Measurements from ENCODE around the gene APLF. TPM values are rescaled to one million over a fixed set of nuclear protein-coding genes. Genes with fewer than 3 reads are reported as not detected.
A peak's percentile ranks its signal among the peaks of the same experiment; 100 is the strongest.
"Not testable (repeated sequence)": the region's sequence is repeated elsewhere in the genome, so short reads cannot be mapped to it uniquely, and the experiment has no call there.

The APLF gene
- polyA plus RNA-seq, 1 experiment: 3.6 TPM

DNA sequence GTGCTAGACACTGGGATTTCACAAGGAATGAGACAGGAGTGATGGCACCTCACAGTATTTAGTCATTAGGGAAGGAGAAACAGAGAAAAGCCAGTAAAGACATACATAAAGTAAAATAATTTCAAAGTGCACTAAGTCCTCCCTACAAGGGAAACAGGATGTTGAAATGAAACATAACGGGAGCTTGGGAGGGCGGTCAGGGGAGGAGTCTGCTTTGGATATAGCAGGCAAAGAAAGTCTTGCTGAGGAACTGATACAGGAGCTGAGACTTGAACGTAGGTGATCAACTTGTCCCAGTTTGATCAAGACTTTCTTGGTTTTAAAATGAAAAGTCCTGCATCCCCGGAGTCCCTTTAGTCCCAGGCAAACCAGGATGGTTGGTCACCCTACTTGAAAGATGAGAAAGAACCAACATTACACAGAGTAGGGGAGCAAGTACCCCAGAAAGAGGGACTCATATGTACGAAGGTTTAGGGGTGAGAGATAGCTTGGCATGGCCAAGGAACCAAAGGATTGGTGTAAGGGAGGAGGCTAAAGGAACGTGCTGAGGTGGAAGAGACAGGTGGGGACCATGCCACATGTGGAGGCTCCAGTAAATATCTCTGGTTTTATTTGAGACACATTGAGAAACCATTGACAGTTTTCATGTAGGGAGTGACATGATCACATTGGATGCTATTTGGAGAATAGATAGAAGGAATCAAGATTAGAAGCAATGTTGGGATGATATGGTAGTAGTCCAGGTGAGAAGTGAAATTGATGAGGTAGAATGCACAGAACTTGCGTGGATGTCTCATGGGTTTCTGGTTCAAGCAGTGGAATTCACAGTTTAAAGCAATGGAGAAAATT is 28.7 kb upstream of the APLF start:
- TF ChIP-seq, protein P1, sequence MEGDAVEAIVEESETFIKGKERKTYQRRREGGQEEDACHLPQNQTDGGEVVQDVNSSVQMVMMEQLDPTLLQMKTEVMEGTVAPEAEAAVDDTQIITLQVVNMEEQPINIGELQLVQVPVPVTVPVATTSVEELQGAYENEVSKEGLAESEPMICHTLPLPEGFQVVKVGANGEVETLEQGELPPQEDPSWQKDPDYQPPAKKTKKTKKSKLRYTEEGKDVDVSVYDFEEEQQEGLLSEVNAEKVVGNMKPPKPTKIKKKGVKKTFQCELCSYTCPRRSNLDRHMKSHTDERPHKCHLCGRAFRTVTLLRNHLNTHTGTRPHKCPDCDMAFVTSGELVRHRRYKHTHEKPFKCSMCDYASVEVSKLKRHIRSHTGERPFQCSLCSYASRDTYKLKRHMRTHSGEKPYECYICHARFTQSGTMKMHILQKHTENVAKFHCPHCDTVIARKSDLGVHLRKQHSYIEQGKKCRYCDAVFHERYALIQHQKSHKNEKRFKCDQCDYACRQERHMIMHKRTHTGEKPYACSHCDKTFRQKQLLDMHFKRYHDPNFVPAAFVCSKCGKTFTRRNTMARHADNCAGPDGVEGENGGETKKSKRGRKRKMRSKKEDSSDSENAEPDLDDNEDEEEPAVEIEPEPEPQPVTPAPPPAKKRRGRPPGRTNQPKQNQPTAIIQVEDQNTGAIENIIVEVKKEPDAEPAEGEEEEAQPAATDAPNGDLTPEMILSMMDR (IDR thresholded peaks at IDR 0.05; ENCODE audit: low read depth, low read length): no peak
- POLR2A ChIA-PET: no interaction called here
- Histone ChIP-seq H3K27me3 (ENCODE audit: control insufficient read depth, insufficient read depth, low read length) (no peaks in the 10 kb centered on the region), H3K4me3 (ENCODE audit: low read depth, low read length) (no peak overlapping the region), H3K9me3 (ENCODE audit: control insufficient read depth, insufficient read depth, low read length) (no peaks in the 10 kb centered on the region), H3K27ac (ENCODE audit: low read depth, low read length) (no peak overlapping the region)
- CTCF ChIA-PET: interaction anchor here (7.3 kb wide), 1 partner anchor 317 kb away, joined by 69 read pairs; no protein-coding TSS in a partner anchor
- DNase-seq (ENCODE audit: low read depth, low spot score): no peak

DNA sequence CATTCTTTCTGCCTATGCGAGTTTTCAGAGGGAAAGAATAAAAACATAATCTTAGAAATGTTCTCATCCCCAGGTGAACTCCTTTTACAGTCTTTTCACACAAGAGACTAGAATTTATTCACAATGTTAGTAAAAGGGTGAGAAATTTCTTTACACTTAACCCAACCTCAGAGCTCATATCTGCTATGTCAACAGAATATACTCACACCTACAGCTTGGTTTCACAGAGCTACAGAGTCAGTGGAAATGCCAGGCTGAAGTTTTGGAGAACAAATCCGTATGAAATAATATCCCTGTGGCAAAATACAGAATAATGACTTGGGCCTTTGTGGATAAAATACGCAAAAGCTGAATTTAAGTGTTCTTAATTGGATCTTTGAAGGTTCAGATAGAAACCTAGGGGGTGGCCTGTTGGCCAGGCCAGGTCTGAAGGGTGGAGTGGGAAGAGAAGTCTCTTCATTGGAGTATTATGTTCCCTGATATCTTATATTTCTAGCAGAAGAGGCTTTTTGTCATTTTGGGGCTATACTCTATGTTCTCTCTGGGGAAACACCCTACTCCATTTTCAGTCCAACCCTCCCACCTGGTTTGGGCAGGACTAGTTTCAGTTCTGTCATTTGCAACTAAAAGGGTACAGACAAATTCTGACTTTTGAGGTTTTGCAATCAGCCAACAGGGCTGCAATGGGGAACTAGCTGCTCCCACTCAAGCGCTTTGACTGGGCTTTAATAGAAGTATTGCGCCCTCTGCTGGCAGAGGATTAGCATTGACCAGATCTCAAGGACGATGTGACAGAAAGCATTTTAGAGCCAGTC is 26.0 kb upstream of the APLF start:
- DNase-seq (ENCODE audit: low read depth, low spot score): peak; percentile 66
- CTCF ChIA-PET: interaction anchor here (0.5 to 7.3 kb wide), 45 partner anchors 11 to 410 kb away, joined by 3 to 69 read pairs (median 4); partner anchors contain the start of genes CNRIP1 and FBXO48

DNA sequence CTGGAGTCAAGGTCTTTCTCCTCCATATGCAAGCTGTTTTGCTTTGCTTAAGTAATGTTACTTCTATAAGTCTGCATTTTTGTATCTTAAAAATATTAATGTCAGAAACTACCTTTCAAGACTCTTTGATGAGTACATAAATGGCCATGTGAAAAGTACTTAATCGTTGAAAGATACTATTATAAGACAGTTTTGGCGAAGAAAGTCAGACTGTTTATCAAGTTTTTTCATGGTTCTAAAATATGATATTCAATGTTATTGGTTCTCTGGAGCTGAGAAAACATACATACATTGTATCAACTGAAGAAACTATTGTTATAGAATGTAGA is 25.4 kb upstream of the APLF start:
- H3K9me3 ChIP-seq (ENCODE audit: control insufficient read depth, insufficient read depth, low read length): no peaks in the 10 kb centered on the region
- ChIA-PET POLR2A (no interaction called here), CTCF (interaction anchor here (0.6 to 7.3 kb wide), 35 partner anchors 11 to 513 kb away, joined by 3 to 69 read pairs (median 4); partner anchors contain the start of genes CNRIP1 and FBXO48)
- TF ChIP-seq, protein P1 (IDR thresholded peaks at IDR 0.05; ENCODE audit: low read depth, low read length): no peak
- H3K27me3 ChIP-seq (ENCODE audit: control insufficient read depth, insufficient read depth, low read length): peaks cover 4% of the 10 kb centered on the region
- DNase-seq (ENCODE audit: low read depth, low spot score): no peak
- H3K27ac ChIP-seq (ENCODE audit: low read depth, low read length): no peak overlapping the region
- no peak overlapping the region for H3K4me3 ChIP-seq (ENCODE audit: low read depth, low read length)

More for the DNA sequence above, 26.0 kb upstream of the APLF start:
- Histone ChIP-seq H3K4me3 (ENCODE audit: low read depth, low read length) (no peak overlapping the region), H3K27ac (ENCODE audit: low read depth, low read length) (no peak overlapping the region), H3K27me3 (ENCODE audit: control insufficient read depth, insufficient read depth, low read length) (peaks cover 4% of the 10 kb centered on the region), H3K9me3 (ENCODE audit: control insufficient read depth, insufficient read depth, low read length) (no peaks in the 10 kb centered on the region)
- POLR2A ChIA-PET: no interaction called here
- TF ChIP-seq, protein P1 (IDR thresholded peaks at IDR 0.05; ENCODE audit: low read depth, low read length): peak; percentile 87

DNA sequence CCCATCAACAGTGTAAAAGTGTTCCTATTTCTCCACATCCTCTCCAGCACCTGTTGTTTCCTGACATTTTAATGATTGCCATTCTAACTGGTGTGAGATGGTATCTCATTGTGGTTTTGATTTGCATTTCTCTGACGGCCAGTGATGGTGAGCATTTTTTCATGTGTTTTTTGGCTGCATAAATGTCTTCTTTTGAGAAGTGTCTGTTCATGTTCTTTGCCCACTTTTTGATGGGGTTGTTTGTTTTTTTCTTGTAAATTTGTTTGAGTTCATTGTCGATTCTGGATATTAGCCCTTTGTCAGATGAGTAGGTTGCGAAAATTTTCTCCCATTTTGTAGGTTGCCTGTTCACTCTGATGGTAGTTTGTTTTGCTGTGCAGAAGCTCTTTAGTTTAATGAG is 21.0 kb upstream of the APLF start:
- H3K27me3 ChIP-seq (ENCODE audit: control insufficient read depth, insufficient read depth, low read length); H3K9me3 ChIP-seq (ENCODE audit: control insufficient read depth, insufficient read depth, low read length); POLR2A ChIA-PET; CTCF ChIA-PET; DNase-seq (ENCODE audit: low read depth, low spot score); H3K4me3 ChIP-seq (ENCODE audit: low read depth, low read length); H3K27ac ChIP-seq (ENCODE audit: low read depth, low read length): not testable (repeated sequence)

DNA sequence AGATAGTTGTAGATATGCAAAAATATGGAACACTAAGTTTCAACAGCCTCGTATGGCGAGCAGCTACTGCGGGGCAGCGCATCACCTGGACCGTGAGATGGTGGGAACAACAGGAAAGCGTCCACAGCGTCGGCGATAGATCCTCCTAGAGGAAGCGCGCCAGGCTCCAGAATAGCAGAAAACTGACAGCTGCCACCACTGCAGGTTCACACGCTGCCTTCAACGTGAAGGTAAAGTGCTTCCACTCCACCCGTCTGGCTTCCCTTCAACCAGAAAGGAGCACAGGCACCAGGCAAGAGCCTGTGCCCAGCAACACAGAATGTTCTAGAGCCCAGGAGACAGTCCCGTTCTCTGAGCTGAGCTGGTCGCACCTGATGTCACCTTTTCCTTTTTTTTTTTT is 20.3 kb upstream of the APLF start:
- DNase-seq (ENCODE audit: low read depth, low spot score): no peak
- peaks cover 8% of the 10 kb centered on the region; the same call in 1 of the 2 replicates for H3K9me3 ChIP-seq (ENCODE audit: control insufficient read depth, insufficient read depth, low read length)
- TF ChIP-seq, protein P1 (IDR thresholded peaks at IDR 0.05; ENCODE audit: low read depth, low read length): no peak
- CTCF ChIA-PET: interaction anchor here (0.6 kb wide), 1 partner anchor 86 kb away, joined by 3 read pairs; no protein-coding TSS in a partner anchor
- POLR2A ChIA-PET: no interaction called here
- peaks cover 10% of the 10 kb centered on the region for H3K27me3 ChIP-seq (ENCODE audit: control insufficient read depth, insufficient read depth, low read length)
- H3K4me3 ChIP-seq (ENCODE audit: low read depth, low read length): no peak overlapping the region
- no peak overlapping the region for H3K27ac ChIP-seq (ENCODE audit: low read depth, low read length)
